Esophagus (tissue), 2 donors: Measurements from ENCODE around the gene NPBWR2. TPM values are rescaled to one million over a fixed set of nuclear protein-coding genes. Genes with fewer than 3 reads are reported as not detected.

Experiments used
- H3K27ac ChIP-seq, 2 donors: one replicate each; pipeline ENCODE4 v1.5.1; 2013; ENCODE audit warnings: low read depth in 2 of 2, mild to moderate bottlenecking in 2 of 2, inconsistent platforms in 1 of 2, low read length in 1 of 2, moderate library complexity in 1 of 2
- H3K27me3 ChIP-seq, 2 donors: one replicate each; pipeline ENCODE4 v1.6.1; 2013; ENCODE audit warnings: low read length in 2 of 2, control low read depth in 1 of 2, mild to moderate bottlenecking in 1 of 2; ENCODE audit not compliant: insufficient read depth in 2 of 2, control insufficient read depth in 1 of 2
- H3K36me3 ChIP-seq, 2 donors: one replicate each; pipeline ENCODE4 v1.6.1; 2013; ENCODE audit warnings: low read length in 1 of 2; ENCODE audit not compliant: control insufficient read depth in 2 of 2, insufficient read depth in 2 of 2
- H3K4me1 ChIP-seq, 2 donors: one replicate each; pipeline ENCODE4 v1.6.1; 2013; ENCODE audit warnings: low read length in 1 of 2; ENCODE audit not compliant: control insufficient read depth in 2 of 2, insufficient read depth in 2 of 2
- H3K4me3 ChIP-seq, 2 donors: one replicate each; pipeline ENCODE4 v1.5.1; 2013; ENCODE audit warnings: low read length in 2 of 2, mild to moderate bottlenecking in 2 of 2, low read depth in 1 of 2, moderate library complexity in 1 of 2
- H3K9me3 ChIP-seq, 2 donors: one replicate each; pipeline ENCODE4 v1.6.1; 2013; ENCODE audit warnings: mild to moderate bottlenecking in 2 of 2, low read depth in 1 of 2, low read length in 1 of 2, moderate library complexity in 1 of 2; ENCODE audit not compliant: control insufficient read depth in 2 of 2, insufficient read depth in 1 of 2
- WGBS, 2 donors: extraction: QIAGEN DNeasy Blood & Tissue Kit; methylation state at CpG; one replicate each; pipeline ENCODE4 v1.1.7; 2013; 5-methylcytosine and 5-hydroxymethylcytosine counted together
- polyA plus RNA-seq, 2 donors: library from polyadenylated mRNA; stranded (reverse); fragments of 200-250 nt; gene quantifications; one replicate each; pipeline ENCODE4 v1.2.3, GENCODE V29; 2013
- donor health status: healthy with polysubstance abuse.
- donor health status: Bipolar disorder and iron deficiency.

NPBWR2 gene
- polyA plus RNA-seq, 2 donors, result not detected

DNA sequence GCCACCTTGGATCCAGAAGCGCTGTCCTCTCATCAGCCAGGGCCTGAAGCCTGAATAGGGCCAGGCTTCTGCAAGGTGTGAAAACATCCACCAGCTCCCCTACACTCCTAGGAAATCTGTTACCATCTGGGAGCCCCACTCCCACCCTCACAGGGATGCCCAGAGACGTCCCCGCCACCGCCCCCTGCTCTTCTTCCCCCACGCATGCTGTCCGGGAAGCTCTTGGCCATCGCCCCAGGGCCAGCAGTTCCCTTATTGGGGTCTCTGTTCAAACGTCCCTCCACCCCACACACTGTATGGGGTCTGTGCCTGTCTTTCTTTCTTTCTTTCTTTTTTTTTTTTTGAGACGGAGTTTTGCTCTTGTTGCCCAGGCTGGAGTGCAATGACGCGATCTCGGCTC is 31.8 kb downstream of the NPBWR2 start:
- Histone ChIP-seq H3K9me3 (peaks cover 0 to 6% of the 10 kb centered on the region in 2 donors), H3K27ac (no peak overlapping the region), H3K4me1 (peaks cover 5 to 19% of the 10 kb centered on the region in 2 donors), H3K36me3 (peaks cover 2 to 29% of the 10 kb centered on the region in 2 donors), H3K4me3 (no peak overlapping the region), H3K27me3 (no peaks in the 10 kb centered on the region)
- 91 to 92% methylated on average over 12 of the region's 12 CpGs for WGBS, 2 donors

DNA sequence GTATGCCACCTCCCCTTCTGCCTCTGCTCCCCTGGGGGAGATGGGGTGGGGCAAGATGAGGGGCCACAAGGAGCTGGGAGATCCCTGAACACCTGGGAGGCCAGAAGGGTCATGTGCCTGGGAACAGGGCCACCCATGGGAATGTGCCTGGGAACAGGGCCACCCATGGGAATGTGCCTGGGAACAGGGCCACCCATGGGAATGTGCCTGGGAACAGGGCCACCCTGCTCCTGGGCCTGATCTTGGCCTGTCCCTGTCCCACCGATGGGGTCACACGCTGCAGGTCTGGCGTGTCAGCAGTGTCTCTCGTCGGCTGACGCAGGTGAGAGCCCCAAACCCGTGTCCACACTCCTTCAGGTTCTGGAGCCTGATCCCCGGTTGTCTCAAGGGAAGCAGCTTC is 32.4 kb downstream of the NPBWR2 start:
- no peaks in the 10 kb centered on the region for H3K27me3 ChIP-seq
- peaks cover 0 to 6% of the 10 kb centered on the region in 2 donors for H3K9me3 ChIP-seq
- WGBS, 2 donors, result 92 to 93% methylated on average over 8 of the region's 8 CpGs
- H3K4me1 ChIP-seq, result peaks cover 5 to 17% of the 10 kb centered on the region in 2 donors
- no peak overlapping the region for H3K4me3 ChIP-seq
- H3K36me3 ChIP-seq, result peaks cover 2 to 29% of the 10 kb centered on the region in 2 donors
- no peak overlapping the region for H3K27ac ChIP-seq

GRCh38 chr20:64074184-64074789 is 33.1 kb downstream of the NPBWR2 start:
- WGBS, 2 donors, result 71 to 82% methylated on average over 28 of the region's 28 CpGs
- H3K27me3 ChIP-seq, result no peaks in the 10 kb centered on the region
- peaks cover 5 to 17% of the 10 kb centered on the region in 2 donors for H3K4me1 ChIP-seq
- H3K9me3 ChIP-seq, result peaks cover 0 to 6% of the 10 kb centered on the region in 2 donors
- no peak overlapping the region for H3K27ac ChIP-seq
- H3K4me3 ChIP-seq, result no peak overlapping the region
- H3K36me3 ChIP-seq, result peaks cover 2 to 29% of the 10 kb centered on the region in 2 donors

- no peak overlapping the region for H3K4me3 ChIP-seq
- peaks cover 2 to 11% of the 10 kb centered on the region in 2 donors for H3K4me1 ChIP-seq
- H3K27ac ChIP-seq, result no peak overlapping the region
- H3K9me3 ChIP-seq, result peaks cover 0 to 6% of the 10 kb centered on the region in 2 donors
- no peaks in the 10 kb centered on the region for H3K27me3 ChIP-seq
- peaks cover 2 to 29% of the 10 kb centered on the region in 2 donors for H3K36me3 ChIP-seq
- WGBS, 2 donors, result 90 to 96% methylated on average over 37 of the region's 37 CpGs
Observed at GRCh38 chr20:64073476-64074183, 33.7 kb downstream of the NPBWR2 start.

- peaks cover 0 to 6% of the 10 kb centered on the region in 2 donors for H3K9me3 ChIP-seq
- peaks cover 2 to 7% of the 10 kb centered on the region in 2 donors for H3K4me1 ChIP-seq
- no peak overlapping the region for H3K4me3 ChIP-seq
- no peaks in the 10 kb centered on the region for H3K27me3 ChIP-seq
- peaks cover 2 to 29% of the 10 kb centered on the region in 2 donors for H3K36me3 ChIP-seq
- 86% methylated on average over 14 of the region's 14 CpGs for WGBS, 2 donors
- H3K27ac ChIP-seq, result no peak overlapping the region
Observed at GRCh38 chr20:64072498-64073063, 34.8 kb downstream of the NPBWR2 start.

DNA sequence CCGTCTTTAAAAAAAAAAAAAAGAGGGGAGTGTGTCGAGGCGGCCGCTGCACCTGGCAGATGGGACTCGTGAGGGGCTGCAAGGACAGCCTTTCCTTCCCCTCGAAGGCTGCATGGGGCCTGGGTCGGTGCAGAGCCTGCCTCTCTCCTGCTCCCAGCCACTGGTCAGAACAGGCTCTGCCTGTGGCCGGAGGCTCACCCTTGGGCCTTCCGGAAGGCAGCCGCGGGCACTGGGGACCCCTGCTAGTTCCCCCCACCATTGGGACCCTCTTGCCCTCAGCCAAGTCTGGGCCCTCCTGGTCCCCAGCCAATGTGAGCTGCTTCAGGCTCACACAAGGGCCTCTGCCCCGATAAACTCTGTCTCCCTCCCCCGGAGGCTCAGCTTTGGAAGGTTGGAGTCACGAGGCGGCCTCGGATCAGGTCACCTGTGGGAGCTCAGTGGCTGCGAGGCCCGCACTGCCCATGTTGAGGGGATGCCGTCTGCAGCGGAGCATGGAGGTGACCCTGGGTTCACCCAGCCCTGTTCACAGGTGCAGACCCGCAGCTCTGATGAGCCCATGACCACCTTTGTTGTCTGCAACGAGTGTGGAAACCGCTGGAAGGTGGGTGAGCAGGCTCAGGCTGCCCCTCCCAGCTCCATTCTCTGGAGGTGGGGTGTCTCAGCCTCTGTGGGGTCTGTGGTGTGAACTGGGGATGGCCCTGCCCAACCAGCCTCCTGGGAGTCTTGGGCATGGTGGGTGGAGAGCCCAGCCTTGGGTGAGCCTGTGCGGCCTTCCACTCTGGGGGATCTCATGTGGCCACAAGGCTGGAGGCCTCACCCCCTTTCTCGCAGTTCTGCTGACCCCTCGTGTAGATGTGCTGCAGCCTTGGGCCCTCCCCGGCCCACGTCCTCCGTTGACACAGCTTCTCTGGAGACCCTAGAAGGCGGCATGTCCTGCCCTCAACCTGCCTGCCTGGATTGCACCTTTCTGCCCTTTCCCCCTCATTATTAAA is 35.7 kb downstream of the NPBWR2 start:
- no peak overlapping the region for H3K4me3 ChIP-seq
- peaks cover 0 to 6% of the 10 kb centered on the region in 2 donors for H3K9me3 ChIP-seq
- no peaks in the 10 kb centered on the region for H3K27me3 ChIP-seq
- peaks cover 2 to 7% of the 10 kb centered on the region in 2 donors for H3K4me1 ChIP-seq
- H3K36me3 ChIP-seq, result peaks cover 2 to 29% of the 10 kb centered on the region in 2 donors
- H3K27ac ChIP-seq, result no peak overlapping the region
- 87 to 90% methylated on average over 30 of the region's 30 CpGs for WGBS, 2 donors

GRCh38 chr20:64070244-64070993 is 36.9 kb downstream of the NPBWR2 start:
- 91 to 94% methylated on average over 31 of the region's 31 CpGs for WGBS, 2 donors
- H3K4me1 ChIP-seq, result peaks cover 0 to 7% of the 10 kb centered on the region in 2 donors
- no peak overlapping the region for H3K4me3 ChIP-seq
- H3K9me3 ChIP-seq, result peaks cover 0 to 6% of the 10 kb centered on the region in 2 donors
- H3K27ac ChIP-seq, result no peak overlapping the region
- no peaks in the 10 kb centered on the region for H3K27me3 ChIP-seq
- peaks cover 2 to 25% of the 10 kb centered on the region in 2 donors for H3K36me3 ChIP-seq

DNA sequence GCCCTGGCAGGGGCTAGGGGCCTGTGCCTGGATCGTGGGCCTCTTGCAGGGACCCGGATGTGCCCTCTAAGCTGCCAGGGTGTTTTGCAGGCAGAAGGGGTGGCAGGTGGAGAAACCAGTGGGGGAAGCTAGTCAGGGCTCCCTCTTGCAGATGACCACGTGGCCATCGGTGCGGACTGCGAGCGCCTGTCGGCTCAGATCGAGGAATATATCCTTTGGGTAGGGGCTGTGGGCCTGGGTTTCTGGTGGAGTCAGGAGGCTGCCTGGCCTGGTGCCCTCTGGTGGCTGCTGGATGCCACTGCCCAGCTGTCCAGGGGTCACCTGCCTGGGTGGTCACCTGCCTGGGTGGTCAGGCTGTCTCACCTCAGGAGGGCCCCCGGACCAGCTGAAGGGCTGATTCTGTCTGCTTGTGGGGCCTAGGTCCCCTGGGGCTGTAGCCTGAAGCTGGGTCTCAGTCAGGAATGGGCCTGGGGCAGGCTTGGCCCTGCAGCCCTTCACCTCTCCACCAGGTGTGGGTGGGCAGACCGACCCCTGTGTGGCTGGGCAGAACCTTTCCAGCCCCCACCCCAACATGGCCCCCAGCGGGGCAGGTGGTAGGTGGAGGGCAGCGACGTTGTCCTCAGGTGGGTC is 37.6 kb downstream of the NPBWR2 start:
- H3K9me3 ChIP-seq, result peaks cover 0 to 6% of the 10 kb centered on the region in 2 donors
- H3K4me3 ChIP-seq, result no peak overlapping the region
- H3K36me3 ChIP-seq, result peaks cover 2 to 18% of the 10 kb centered on the region in 2 donors
- H3K27me3 ChIP-seq, result no peaks in the 10 kb centered on the region
- no peak overlapping the region for H3K27ac ChIP-seq
- 70 to 71% methylated on average over 14 of the region's 14 CpGs for WGBS, 2 donors
- peaks cover 0 to 7% of the 10 kb centered on the region in 2 donors for H3K4me1 ChIP-seq
